GM19467 (cell line): ENCODE results near the gene ZNFX1.
"Not testable (repeated sequence)": the region's sequence is repeated elsewhere in the genome, so short reads cannot be mapped to it uniquely, and the experiment has no call there.

ENCODE experiments used
- ATAC-seq: cut with Tn5 transposase; IDR thresholded peaks from one replicate; pipeline ENCODE4 v1.9.1; 2021; ENCODE audit warnings: mild to moderate bottlenecking, moderate library complexity; ENCODE audit not compliant: unreplicated experiment

The ZNFX1 gene

GRCh38 chr20:49216991-49217578 is 60.8 kb downstream of the ZNFX1 start:
- ATAC-seq, result no peak

- ATAC-seq, result no peak
These were observed 62.6 kb downstream of the ZNFX1 start for GRCh38 chr20:49215232-49215631.

GRCh38 chr20:49214571-49214970 is 63.3 kb downstream of the ZNFX1 start:
- ATAC-seq, result no peak

GRCh38 chr20:49210757-49211110 is 67.1 kb downstream of the ZNFX1 start:
- no peak for ATAC-seq

DNA sequence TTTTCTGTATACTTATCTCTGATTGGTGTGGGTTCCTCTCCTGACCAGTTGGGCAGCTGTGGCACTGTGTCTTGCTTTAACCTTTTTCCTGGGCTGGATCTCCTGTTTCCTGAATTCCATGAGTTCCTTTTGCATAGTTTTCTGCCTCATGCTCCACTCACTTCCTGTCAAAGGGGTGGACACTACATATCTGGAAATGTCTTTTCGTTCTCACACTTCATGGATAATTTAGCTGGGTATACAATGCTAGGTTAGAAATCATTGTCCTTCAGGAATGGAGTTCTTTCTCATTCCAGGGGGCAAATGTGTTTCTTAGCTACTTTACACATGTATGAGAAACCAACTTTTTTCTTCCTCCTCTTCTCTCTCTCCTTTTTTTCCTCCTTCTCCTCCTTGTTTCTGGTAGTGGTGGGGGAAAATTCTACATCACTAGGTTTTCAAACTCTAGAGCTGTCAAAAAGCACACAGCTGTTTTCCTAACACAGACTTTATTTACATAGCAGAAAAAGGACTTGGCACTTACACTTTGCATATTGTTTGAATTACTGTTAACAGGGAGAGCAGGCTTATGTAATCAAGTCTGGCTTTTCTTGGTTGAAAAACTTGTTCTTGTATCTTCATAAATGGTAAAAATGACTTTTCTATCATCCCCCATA is 67.6 kb downstream of the ZNFX1 start:
- ATAC-seq, result no peak

- ATAC-seq, result no peak
These were observed 70.8 kb downstream of the ZNFX1 start for GRCh38 chr20:49207076-49207475.

DNA sequence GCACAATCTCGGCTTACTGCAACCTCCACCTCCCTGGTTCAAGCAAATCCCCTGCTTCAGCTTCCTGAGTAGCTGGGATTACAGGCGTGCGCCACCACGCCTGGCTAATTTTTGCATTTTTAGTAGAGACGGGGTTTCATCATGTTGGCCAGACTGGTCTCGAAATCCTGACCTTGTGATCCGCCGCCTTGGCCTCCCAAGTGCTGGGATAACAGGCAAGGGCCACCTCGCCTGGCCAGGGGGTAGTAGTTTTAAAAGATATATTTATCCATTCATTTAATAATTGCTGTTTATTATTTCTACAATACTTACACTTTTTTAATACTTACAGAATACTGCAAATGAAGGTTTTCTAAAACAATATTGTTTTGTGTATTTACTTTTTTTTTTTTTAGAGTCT is 74.1 kb downstream of the ZNFX1 start:
- no peak for ATAC-seq

- ATAC-seq, result no peak
These were observed 74.8 kb downstream of the ZNFX1 start for GRCh38 chr20:49203011-49203410.

GRCh38 chr20:49199729-49200293 is 78.0 kb downstream of the ZNFX1 start:
- ATAC-seq, result no peak

GRCh38 chr20:49192944-49193518 is 84.8 kb downstream of the ZNFX1 start:
- ATAC-seq, result not testable (repeated sequence)
